Hepatocyte (in vitro differentiated cells): Measurements from ENCODE around the gene ZNF566. TPM values are rescaled to one million over a fixed set of nuclear protein-coding genes. Genes with fewer than 3 reads are reported as not detected.

Source experiments
- DNase-seq: peaks from one replicate; pipeline ENCODE4 v3.0.0-alpha.2; 2016; ENCODE audit warnings: low spot score
- H2AFZ ChIP-seq: fragments of 200-600 bp; sonication (generic); 2 replicates; pipeline ENCODE4 v1.6.0; 2016; ENCODE audit warnings: antibody characterized with exemption, mild to moderate bottlenecking
- H3K27ac ChIP-seq: fragments of 200-600 bp; sonication (generic); 2 replicates; pipeline ENCODE4 v1.5.1; 2016; ENCODE audit warnings: mild to moderate bottlenecking
- H3K27me3 ChIP-seq: fragments of 200-600 bp; sonication (generic); 2 replicates; pipeline ENCODE4 v1.6.1; 2016
- H3K36me3 ChIP-seq: fragments of 200-600 bp; sonication (generic); replicated peaks from 2 replicates; pipeline ENCODE4 v1.5.1; 2016; ENCODE audit warnings: low read depth; ENCODE audit not compliant: insufficient read depth
- H3K4me1 ChIP-seq: fragments of 200-600 bp; sonication (generic); 2 replicates; pipeline ENCODE4 v1.5.1; 2016; ENCODE audit warnings: mild to moderate bottlenecking, moderate library complexity; ENCODE audit not compliant: insufficient read depth
- H3K4me2 ChIP-seq: fragments of 200-600 bp; sonication (generic); 2 replicates; pipeline ENCODE4 v1.6.0; 2016
- H3K4me3 ChIP-seq: fragments of 200-600 bp; sonication (generic); 2 replicates; pipeline ENCODE4 v1.5.1; 2016; ENCODE audit warnings: mild to moderate bottlenecking
- H3K79me2 ChIP-seq: fragments of 200-600 bp; sonication (generic); 2 replicates; pipeline ENCODE4 v1.6.0; 2017; ENCODE audit warnings: mild to moderate bottlenecking
- H3K9me2 ChIP-seq: fragments of 200-600 bp; sonication (generic); replicated peaks from 2 replicates; pipeline ENCODE4 v1.6.0; 2017; ENCODE audit warnings: mild to moderate bottlenecking; ENCODE audit not compliant: insufficient read depth
- H3K9me3 ChIP-seq: fragments of 200-600 bp; sonication (generic); 2 replicates; pipeline ENCODE4 v1.5.1; 2016; ENCODE audit warnings: low read depth, mild to moderate bottlenecking
- H4K20me1 ChIP-seq: fragments of 200-600 bp; sonication (generic); 2 replicates; pipeline ENCODE4 v1.6.0; 2016; ENCODE audit warnings: mild to moderate bottlenecking; ENCODE audit not compliant: insufficient read depth, poor library complexity, severe bottlenecking
- CTCF ChIP-seq: fragments of 200-600 bp; sonication (generic); IDR thresholded peaks from 2 replicates; pipeline ENCODE4 v1.5.1; 2016; ENCODE audit warnings: antibody characterized with exemption, mild to moderate bottlenecking; ENCODE audit not compliant: poor library complexity
- EZH2 ChIP-seq: fragments of 200-600 bp; sonication (generic); IDR thresholded peaks from 2 replicates; pipeline ENCODE4 v1.6.1; 2016; ENCODE audit warnings: antibody characterized with exemption, mild to moderate bottlenecking, borderline replicate concordance
- EZH2phosphoT487 ChIP-seq: fragments of 200-600 bp; sonication (generic); IDR thresholded peaks from one replicate; pipeline ENCODE4 v1.6.1; 2018; ENCODE audit warnings: antibody characterized with exemption, mild to moderate bottlenecking, low read depth, moderate library complexity; ENCODE audit not compliant: unreplicated experiment, severe bottlenecking
- WGBS: methylation state at CpG from one replicate; pipeline ENCODE4 v1.1.6; 2016; ENCODE audit warnings: low lambda C conversion rate; ENCODE audit errors: missing lambda C conversion rate; 5-methylcytosine and 5-hydroxymethylcytosine counted together
- polyA plus RNA-seq: library from polyadenylated mRNA; unstranded; fragments of >200 nt; fragmentation: Nextera tagmentation; extraction: Ambion mirVana; gene quantifications from 2 replicates; pipeline ENCODE4 v1.2.1, GENCODE V29; 2016
- total RNA-seq: library from RNA; depleted of rRNA; stranded (reverse); fragments of >200 nt; gene quantifications from 2 replicates; pipeline ENCODE4 v1.2.3, GENCODE V29; 2014

ZNF566 gene
- total and polyA plus RNA-seq, 2 experiments from 2014 or later: 4.0 to 12.7 TPM

DNA sequence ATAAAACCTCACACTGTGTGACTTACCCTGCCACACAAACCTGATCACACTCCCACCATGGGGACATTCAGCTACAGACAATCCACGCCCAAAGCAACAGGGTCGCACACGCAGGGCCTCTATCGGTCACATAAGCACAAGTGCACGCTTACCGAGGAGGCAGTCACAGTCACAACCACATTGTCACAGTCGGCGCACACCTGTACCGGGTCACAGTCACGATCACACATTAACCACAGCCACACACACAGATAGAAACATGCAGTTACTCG is 579 bp downstream of the ZNF566 start:
- H3K36me3 ChIP-seq: no peaks in the 10 kb centered on the region
- peak overlapping the region; percentile 71 for H2AFZ ChIP-seq
- peak overlapping the region; percentile 99 for H3K27ac ChIP-seq
- 1% methylated on average over 11 of the region's 11 CpGs for WGBS
- H3K4me2 ChIP-seq: peak overlapping the region; percentile 87
- H4K20me1 ChIP-seq: no peaks in the 10 kb centered on the region
- H3K27me3 ChIP-seq: no peaks in the 10 kb centered on the region
- DNase-seq: peak; percentile 40
- peaks cover 6% of the 10 kb centered on the region for H3K4me1 ChIP-seq
- no peaks in the 10 kb centered on the region for H3K9me2 ChIP-seq
- H3K9me3 ChIP-seq: peaks cover 4% of the 10 kb centered on the region
- peaks cover 48% of the 10 kb centered on the region for H3K79me2 ChIP-seq
- H3K4me3 ChIP-seq: peak overlapping the region; percentile 72
- no peak for TF ChIP-seq EZH2phosphoT487

- no peaks in the 10 kb centered on the region for H3K36me3 ChIP-seq
- TF ChIP-seq CTCF (no peak), EZH2phosphoT487 (no peak), EZH2 (no peak)
- H3K9me3 ChIP-seq: peaks cover 4% of the 10 kb centered on the region
- H4K20me1 ChIP-seq: no peaks in the 10 kb centered on the region
- H3K4me1 ChIP-seq: peaks cover 6% of the 10 kb centered on the region
- no peak for DNase-seq
- H2AFZ ChIP-seq: peak overlapping the region; percentile 71
- 63% methylated on average over 9 of the region's 9 CpGs for WGBS
- peaks cover 52% of the 10 kb centered on the region for H3K79me2 ChIP-seq
- no peaks in the 10 kb centered on the region for H3K27me3 ChIP-seq
- H3K27ac ChIP-seq: peak overlapping the region; percentile 99
- H3K4me2 ChIP-seq: peak overlapping the region; percentile 87
- H3K9me2 ChIP-seq: no peaks in the 10 kb centered on the region
- peak overlapping the region; percentile 72 for H3K4me3 ChIP-seq
These were observed 1.1 kb downstream of the ZNF566 start for GRCh38 chr19:36488118-36488845.

- DNase-seq: no peak
- H4K20me1 ChIP-seq: no peaks in the 10 kb centered on the region
- no peak overlapping the region for H3K4me3 ChIP-seq
- H3K9me3 ChIP-seq: peaks cover 8% of the 10 kb centered on the region
- H3K36me3 ChIP-seq: no peaks in the 10 kb centered on the region
- H3K9me2 ChIP-seq: no peaks in the 10 kb centered on the region
- WGBS: 98% methylated on average over 6 of the region's 6 CpGs
- H3K4me1 ChIP-seq: peaks cover 6% of the 10 kb centered on the region
- no peaks in the 10 kb centered on the region for H3K27me3 ChIP-seq
- peaks cover 70% of the 10 kb centered on the region for H3K79me2 ChIP-seq
- no peak for TF ChIP-seq EZH2phosphoT487
- no peak for TF ChIP-seq CTCF
- no peak for TF ChIP-seq EZH2
- no peak overlapping the region for H2AFZ ChIP-seq
- H3K27ac ChIP-seq: no peak overlapping the region
- H3K4me2 ChIP-seq: no peak overlapping the region
These were observed 5.7 kb downstream of the ZNF566 start for GRCh38 chr19:36483653-36484052.

DNA sequence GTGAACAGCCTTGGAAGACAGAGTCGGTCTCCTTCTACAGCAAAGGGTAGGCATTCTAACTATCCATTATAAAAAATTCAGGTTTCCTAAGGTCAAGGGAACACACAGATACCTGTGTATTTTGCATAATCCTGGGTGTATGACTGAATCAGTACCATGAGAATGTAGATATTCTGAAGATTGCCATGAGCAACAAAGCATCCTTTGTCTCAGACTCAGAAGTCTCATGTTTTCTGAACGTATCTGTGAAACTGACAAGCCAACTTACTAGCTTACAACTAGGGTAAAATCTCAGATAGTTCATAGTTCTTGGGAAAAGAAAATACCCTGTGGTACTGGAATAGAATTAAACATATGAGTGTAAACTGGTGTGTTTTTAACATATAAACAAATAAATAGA is 6.5 kb downstream of the ZNF566 start:
- no peak overlapping the region for H3K4me3 ChIP-seq
- no peaks in the 10 kb centered on the region for H3K9me2 ChIP-seq
- H3K4me2 ChIP-seq: no peak overlapping the region
- DNase-seq: no peak
- TF ChIP-seq CTCF: no peak
- no peak for TF ChIP-seq EZH2phosphoT487
- TF ChIP-seq EZH2: no peak
- WGBS: 89% methylated on average over 2 of the region's 2 CpGs
- H3K9me3 ChIP-seq: peaks cover 13% of the 10 kb centered on the region
- no peaks in the 10 kb centered on the region for H3K4me1 ChIP-seq
- no peaks in the 10 kb centered on the region for H4K20me1 ChIP-seq
- no peak overlapping the region for H3K27ac ChIP-seq
- no peaks in the 10 kb centered on the region for H3K27me3 ChIP-seq
- H3K79me2 ChIP-seq: peaks cover 68% of the 10 kb centered on the region
- no peaks in the 10 kb centered on the region for H3K36me3 ChIP-seq
- no peak overlapping the region for H2AFZ ChIP-seq
